ENCODE measurements around the gene ALDH1A1. TPM values are rescaled to one million over a fixed set of nuclear protein-coding genes. Genes with fewer than 3 reads are reported as not detected.

The ALDH1A1 gene
- polyA plus RNA-seq, 1 of the 3 experiments (the other 2 are of a cell fraction) = 0.03 TPM

GRCh38 chr9:72906810-72907209 lies 46.0 kb downstream of the ALDH1A1 start:
- Histone ChIP-seq H3K27me3 (ENCODE audit: insufficient read depth) (peaks cover 6% of the 10 kb centered on the region; the same call in 1 of the 2 replicates), H3F3A (replicated peaks; ENCODE audit: insufficient read depth) (no peaks in the 10 kb centered on the region), H3K4me2 (no peak overlapping the region), H3K36me3 (replicated peaks in 1 of 2; ENCODE audit: control insufficient read depth in 1 of 2, insufficient read depth in 2 of 2, low read length in 1 of 2) (no peaks in the 10 kb centered on the region), H3K79me2 (ENCODE audit: insufficient read depth) (no peaks in the 10 kb centered on the region), H3K9ac (no peak overlapping the region), H2AFZ (ENCODE audit: low read depth) (no peak overlapping the region), H3K27ac (ENCODE audit: low read depth in 2 of 2, low read length in 1 of 2) (no peak overlapping the region), H3K9me3 (no peaks in the 10 kb centered on the region), H3K4me3 (ENCODE audit: low read depth in 2 of 2, low read length in 1 of 2) (no peak overlapping the region), H4K20me1 (ENCODE audit: insufficient read depth) (no peaks in the 10 kb centered on the region), H3K9me2 (no peaks in the 10 kb centered on the region), H3K4me1 (ENCODE audit: control insufficient read depth in 1 of 2, insufficient read depth in 2 of 2, low read depth in 1 of 2, low read length in 1 of 2) (no peaks in the 10 kb centered on the region)
- ChIA-PET CTCF (no interaction called here), POLR2A (no interaction called here)
- 0% methylated on average over 1 of the region's 1 CpG for WGBS (ENCODE audit: low lambda C conversion rate)
- no peak for TF ChIP-seq FOSL2 (IDR thresholded peaks at IDR 0.05; ENCODE audit: borderline replicate concordance, low read depth)
- TF ChIP-seq POLR2AphosphoS5 (IDR thresholded peaks at IDR 0.05; ENCODE audit: low read depth, low read length) = no peak
- no peak for TF ChIP-seq EZH2phosphoT487 (IDR thresholded peaks at IDR 0.05; ENCODE audit: borderline replicate concordance, low read depth)
- no peak for TF ChIP-seq RXRA (IDR thresholded peaks at IDR 0.05; ENCODE audit: borderline replicate concordance, low read depth)
- TF ChIP-seq GABPA (IDR thresholded peaks at IDR 0.05; ENCODE audit: low read depth) = no peak
- TF ChIP-seq RFX5 (IDR thresholded peaks at IDR 0.05; ENCODE audit: low read length) = no peak
- no peak for TF ChIP-seq FOXJ3 (CRISPR knock-in tag; IDR thresholded peaks at IDR 0.05)
- no peak for TF ChIP-seq NFIC (IDR thresholded peaks at IDR 0.05; ENCODE audit: borderline replicate concordance)
- no peak for TF ChIP-seq REST (IDR thresholded peaks at IDR 0.05; ENCODE audit: low read depth, low read length)
- no peak for TF ChIP-seq CHD2 (IDR thresholded peaks at IDR 0.05; ENCODE audit: low read length, partially characterized antibody)
- no peak for TF ChIP-seq ZBTB33 (IDR thresholded peaks at IDR 0.05; ENCODE audit: borderline replicate concordance, low read depth)
- TF ChIP-seq TAF1 (IDR thresholded peaks at IDR 0.05; ENCODE audit: borderline replicate concordance, low read depth, low read length) = no peak
- TF ChIP-seq FOXM1 (IDR thresholded peaks at IDR 0.05; ENCODE audit: low read depth) = no peak
- TF ChIP-seq NRF1 (IDR thresholded peaks at IDR 0.05; ENCODE audit: low read depth, low read length) = no peak
- TF ChIP-seq USF1 (IDR thresholded peaks at IDR 0.05; ENCODE audit: borderline replicate concordance, low read depth) = no peak
- no peak for TF ChIP-seq ELF1 (IDR thresholded peaks at IDR 0.05)
- no peak for TF ChIP-seq RAD21 (IDR thresholded peaks at IDR 0.05; ENCODE audit: low read length)
- no peak for DNase-seq
